Suprapubic skin (tissue), 4 donors: Measurements from ENCODE around the gene GREM1. TPM values are rescaled to one million over a fixed set of nuclear protein-coding genes. Genes with fewer than 3 reads are reported as not detected.

Source experiments
- DNase-seq, 2 donors: peaks; one replicate each; pipeline ENCODE4 v3.0.0-alpha.2; 2019; ENCODE audit warnings: low spot score in 2 of 2
- H3K27ac ChIP-seq: fragments of 200-600 bp; sonication (generic); one replicate; pipeline ENCODE4 v1.5.1; 2019
- H3K27me3 ChIP-seq: fragments of 200-600 bp; sonication (generic); one replicate; pipeline ENCODE4 v1.5.1; 2019
- H3K36me3 ChIP-seq: fragments of 200-600 bp; sonication (generic); one replicate; pipeline ENCODE4 v1.5.1; 2019
- H3K4me1 ChIP-seq: fragments of 200-600 bp; sonication (generic); one replicate; pipeline ENCODE4 v1.5.1; 2019
- H3K4me3 ChIP-seq: fragments of 200-600 bp; sonication (generic); one replicate; pipeline ENCODE4 v1.5.1; 2019; ENCODE audit warnings: mild to moderate bottlenecking
- H3K9me3 ChIP-seq: fragments of 200-600 bp; sonication (generic); one replicate; pipeline ENCODE4 v1.5.1; 2019
- CTCF ChIP-seq, 2 donors: fragments of 200-600 bp in 1 of 2; fragments of 450-650 bp in 1 of 2; sonication (generic) in 1 of 2; IDR thresholded peaks; one replicate each; pipeline ENCODE4 v1.5.1; 2016 to 2019; ENCODE audit warnings: antibody characterized with exemption in 2 of 2, mild to moderate bottlenecking in 1 of 2, moderate library complexity in 1 of 2
- EP300 ChIP-seq: sonication (generic); formaldehyde crosslinking; IDR thresholded peaks from one replicate; pipeline ENCODE4 v1.6.1; 2017; ENCODE audit warnings: antibody characterized with exemption
- POLR2A ChIP-seq, 2 donors: fragments of 450-650 bp; IDR thresholded peaks; one replicate each; pipeline ENCODE4 v1.6.1; 2017; ENCODE audit warnings: antibody characterized with exemption in 2 of 2, mild to moderate bottlenecking in 2 of 2, moderate library complexity in 2 of 2
- POLR2AphosphoS5 ChIP-seq, 3 donors: sonication (generic); formaldehyde crosslinking; IDR thresholded peaks; one replicate each; pipeline ENCODE4 v1.6.1; 2017; ENCODE audit warnings: antibody characterized with exemption in 3 of 3
- WGBS: methylation state at CpG from one replicate; pipeline ENCODE4 v1.1.5; 2018; 5-methylcytosine and 5-hydroxymethylcytosine counted together
- total RNA-seq, 4 donors: library from RNA; depleted of rRNA; stranded (reverse); fragments of >200 nt; gene quantifications; one replicate each; pipeline ENCODE4 v1.1.0, GENCODE V29; 2016

Gene GREM1
- total RNA-seq, 4 donors from 2014 or later: 0.85 to 3.6 (median 1.6) TPM

- no peak overlapping the region for H3K27ac ChIP-seq
- no peaks in the 10 kb centered on the region for H3K36me3 ChIP-seq
- H3K4me3 ChIP-seq: no peak overlapping the region
- H3K4me1 ChIP-seq: no peaks in the 10 kb centered on the region
- TF ChIP-seq CTCF (IDR thresholded peaks at IDR 0.05) (no peak), POLR2AphosphoS5 (IDR thresholded peaks at IDR 0.05) (no peak)
- no peaks in the 10 kb centered on the region for H3K27me3 ChIP-seq
- no peaks in the 10 kb centered on the region for H3K9me3 ChIP-seq
- whole genome bisulfite sequencing: 79% methylated on average over 6 of the region's 6 CpGs
- DNase-seq: no peak
These were observed 14.9 kb downstream of the GREM1 start for GRCh38 chr15:32732574-32733157.

GRCh38 chr15:32733281-32733680, 15.5 kb downstream of the GREM1 start:
- Histone ChIP-seq H3K27ac (no peak overlapping the region), H3K27me3 (no peaks in the 10 kb centered on the region), H3K4me3 (no peak overlapping the region), H3K36me3 (no peaks in the 10 kb centered on the region), H3K4me1 (no peaks in the 10 kb centered on the region), H3K9me3 (no peaks in the 10 kb centered on the region)
- no peak for DNase-seq
- 89% methylated on average over 3 of the region's 3 CpGs for WGBS
- TF ChIP-seq POLR2A (IDR thresholded peaks at IDR 0.05) (no peak), CTCF (IDR thresholded peaks at IDR 0.05) (no peak), EP300 (no peak), POLR2AphosphoS5 (IDR thresholded peaks at IDR 0.05) (no peak)

- Histone ChIP-seq H3K36me3 (no peaks in the 10 kb centered on the region), H3K4me3 (no peak overlapping the region), H3K4me1 (no peaks in the 10 kb centered on the region), H3K9me3 (no peaks in the 10 kb centered on the region), H3K27me3 (no peaks in the 10 kb centered on the region), H3K27ac (no peak overlapping the region)
- DNase-seq: no peak
- TF ChIP-seq EP300 (no peak), CTCF (IDR thresholded peaks at IDR 0.05) (no peak), POLR2AphosphoS5 (IDR thresholded peaks at IDR 0.05) (no peak), POLR2A (IDR thresholded peaks at IDR 0.05) (no peak)
- WGBS: 59% methylated on average over 2 of the region's 2 CpGs
These were observed 18.3 kb downstream of the GREM1 start for GRCh38 chr15:32735989-32736700.

- no peaks in the 10 kb centered on the region for H3K27me3 ChIP-seq
- 58% methylated on average over 2 of the region's 2 CpGs for WGBS
- no peak for DNase-seq
- H3K27ac ChIP-seq: no peak overlapping the region
- H3K9me3 ChIP-seq: no peaks in the 10 kb centered on the region
- no peaks in the 10 kb centered on the region for H3K4me1 ChIP-seq
- H3K4me3 ChIP-seq: no peak overlapping the region
- H3K36me3 ChIP-seq: no peaks in the 10 kb centered on the region
- TF ChIP-seq POLR2AphosphoS5 (IDR thresholded peaks at IDR 0.05) (no peak), EP300 (no peak), CTCF (IDR thresholded peaks at IDR 0.05) (no peak), POLR2A (IDR thresholded peaks at IDR 0.05) (no peak)
These were observed 18.9 kb downstream of the GREM1 start for GRCh38 chr15:32736701-32737061.

- no peaks in the 10 kb centered on the region for H3K36me3 ChIP-seq
- TF ChIP-seq POLR2AphosphoS5 (IDR thresholded peaks at IDR 0.05) (no peak), EP300 (no peak), CTCF (IDR thresholded peaks at IDR 0.05) (no peak), POLR2A (IDR thresholded peaks at IDR 0.05) (no peak)
- WGBS: 80% methylated on average over 4 of the region's 4 CpGs
These were observed 19.5 kb downstream of the GREM1 start for GRCh38 chr15:32737304-32737703.

More at GRCh38 chr15:32737304-32737703, 19.5 kb downstream of the GREM1 start:
- Histone ChIP-seq H3K9me3 (no peaks in the 10 kb centered on the region), H3K4me1 (no peaks in the 10 kb centered on the region), H3K4me3 (no peak overlapping the region), H3K27me3 (no peaks in the 10 kb centered on the region), H3K27ac (no peak overlapping the region)
- no peak for DNase-seq
